ENCODE results near the gene BHLHE41. TPM values are rescaled to one million over a fixed set of nuclear protein-coding genes. Genes with fewer than 3 reads are reported as not detected.

The BHLHE41 gene
- polyA plus RNA-seq, 1 donor from 2014 or later, result not detected

DNA sequence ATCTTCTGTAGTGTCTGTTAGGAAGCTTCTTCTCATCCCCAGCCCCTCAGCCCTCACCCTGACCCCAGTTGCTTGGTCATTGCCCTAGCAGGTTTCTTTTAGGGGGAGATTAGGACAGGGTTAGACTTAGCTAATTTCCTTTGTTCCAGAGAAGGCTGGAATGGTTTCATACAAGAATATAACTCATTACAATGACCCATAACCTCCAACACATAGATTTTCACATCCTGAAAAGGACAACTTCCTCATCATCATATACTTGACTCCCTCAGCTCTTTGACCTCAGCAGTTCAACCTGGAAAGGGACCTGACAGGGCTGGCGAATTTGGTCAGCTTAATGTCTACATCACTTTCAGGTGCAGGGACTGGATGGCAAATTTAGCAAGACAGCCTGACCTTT lies 8.0 kb upstream of the BHLHE41 start:
- no peaks in the 10 kb centered on the region for H3F3A ChIP-seq (ENCODE audit: insufficient read depth, low read length, poor library complexity, severe bottlenecking)
- H3K9me3 ChIP-seq (ENCODE audit: low read length), result no peaks in the 10 kb centered on the region
- peaks cover 28% of the 10 kb centered on the region for H3K27me3 ChIP-seq (ENCODE audit: insufficient read depth, low read depth, low read length)
- H4K20me1 ChIP-seq (ENCODE audit: insufficient read depth), result no peaks in the 10 kb centered on the region
- TF ChIP-seq EZH2 (IDR thresholded peaks at IDR 0.05; ENCODE audit: borderline replicate concordance, insufficient read depth, low read length, poor library complexity, severe bottlenecking) (no peak), MXI1 (conservative IDR thresholded peaks at IDR 0.05; ENCODE audit: poor library complexity, severe bottlenecking) (no peak), EP300 (conservative IDR thresholded peaks at IDR 0.05; ENCODE audit: poor library complexity, severe bottlenecking) (no peak), POLR2AphosphoS5 (IDR thresholded peaks at IDR 0.05) (no peak), RAD21 (conservative IDR thresholded peaks at IDR 0.05) (no peak), SMC3 (conservative IDR thresholded peaks at IDR 0.05; ENCODE audit: poor library complexity) (no peak), TAF1 (IDR thresholded peaks at IDR 0.05; ENCODE audit: low read depth) (no peak)
- TF ChIP-seq, protein P1, sequence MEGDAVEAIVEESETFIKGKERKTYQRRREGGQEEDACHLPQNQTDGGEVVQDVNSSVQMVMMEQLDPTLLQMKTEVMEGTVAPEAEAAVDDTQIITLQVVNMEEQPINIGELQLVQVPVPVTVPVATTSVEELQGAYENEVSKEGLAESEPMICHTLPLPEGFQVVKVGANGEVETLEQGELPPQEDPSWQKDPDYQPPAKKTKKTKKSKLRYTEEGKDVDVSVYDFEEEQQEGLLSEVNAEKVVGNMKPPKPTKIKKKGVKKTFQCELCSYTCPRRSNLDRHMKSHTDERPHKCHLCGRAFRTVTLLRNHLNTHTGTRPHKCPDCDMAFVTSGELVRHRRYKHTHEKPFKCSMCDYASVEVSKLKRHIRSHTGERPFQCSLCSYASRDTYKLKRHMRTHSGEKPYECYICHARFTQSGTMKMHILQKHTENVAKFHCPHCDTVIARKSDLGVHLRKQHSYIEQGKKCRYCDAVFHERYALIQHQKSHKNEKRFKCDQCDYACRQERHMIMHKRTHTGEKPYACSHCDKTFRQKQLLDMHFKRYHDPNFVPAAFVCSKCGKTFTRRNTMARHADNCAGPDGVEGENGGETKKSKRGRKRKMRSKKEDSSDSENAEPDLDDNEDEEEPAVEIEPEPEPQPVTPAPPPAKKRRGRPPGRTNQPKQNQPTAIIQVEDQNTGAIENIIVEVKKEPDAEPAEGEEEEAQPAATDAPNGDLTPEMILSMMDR (IDR thresholded peaks at IDR 0.05; ENCODE audit: poor library complexity, severe bottlenecking), result no peak
- TF ChIP-seq, protein P2, sequence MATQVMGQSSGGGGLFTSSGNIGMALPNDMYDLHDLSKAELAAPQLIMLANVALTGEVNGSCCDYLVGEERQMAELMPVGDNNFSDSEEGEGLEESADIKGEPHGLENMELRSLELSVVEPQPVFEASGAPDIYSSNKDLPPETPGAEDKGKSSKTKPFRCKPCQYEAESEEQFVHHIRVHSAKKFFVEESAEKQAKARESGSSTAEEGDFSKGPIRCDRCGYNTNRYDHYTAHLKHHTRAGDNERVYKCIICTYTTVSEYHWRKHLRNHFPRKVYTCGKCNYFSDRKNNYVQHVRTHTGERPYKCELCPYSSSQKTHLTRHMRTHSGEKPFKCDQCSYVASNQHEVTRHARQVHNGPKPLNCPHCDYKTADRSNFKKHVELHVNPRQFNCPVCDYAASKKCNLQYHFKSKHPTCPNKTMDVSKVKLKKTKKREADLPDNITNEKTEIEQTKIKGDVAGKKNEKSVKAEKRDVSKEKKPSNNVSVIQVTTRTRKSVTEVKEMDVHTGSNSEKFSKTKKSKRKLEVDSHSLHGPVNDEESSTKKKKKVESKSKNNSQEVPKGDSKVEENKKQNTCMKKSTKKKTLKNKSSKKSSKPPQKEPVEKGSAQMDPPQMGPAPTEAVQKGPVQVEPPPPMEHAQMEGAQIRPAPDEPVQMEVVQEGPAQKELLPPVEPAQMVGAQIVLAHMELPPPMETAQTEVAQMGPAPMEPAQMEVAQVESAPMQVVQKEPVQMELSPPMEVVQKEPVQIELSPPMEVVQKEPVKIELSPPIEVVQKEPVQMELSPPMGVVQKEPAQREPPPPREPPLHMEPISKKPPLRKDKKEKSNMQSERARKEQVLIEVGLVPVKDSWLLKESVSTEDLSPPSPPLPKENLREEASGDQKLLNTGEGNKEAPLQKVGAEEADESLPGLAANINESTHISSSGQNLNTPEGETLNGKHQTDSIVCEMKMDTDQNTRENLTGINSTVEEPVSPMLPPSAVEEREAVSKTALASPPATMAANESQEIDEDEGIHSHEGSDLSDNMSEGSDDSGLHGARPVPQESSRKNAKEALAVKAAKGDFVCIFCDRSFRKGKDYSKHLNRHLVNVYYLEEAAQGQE (IDR thresholded peaks at IDR 0.05; ENCODE audit: borderline replicate concordance), result no peak
- H3K27ac ChIP-seq (ENCODE audit: low read length), result no peak overlapping the region
- no peaks in the 10 kb centered on the region for H3K79me2 ChIP-seq (replicated peaks; ENCODE audit: insufficient read depth, low read length)
- H3K36me3 ChIP-seq (ENCODE audit: insufficient read depth, low read length), result no peaks in the 10 kb centered on the region
- no peak overlapping the region for H3K4me3 ChIP-seq (ENCODE audit: low read length)
- no peak overlapping the region for H2AFZ ChIP-seq (ENCODE audit: low read depth, low read length)
- H3K9me2 ChIP-seq (ENCODE audit: insufficient read depth, low read length), result no peaks in the 10 kb centered on the region
- no peak overlapping the region for H3K4me2 ChIP-seq (ENCODE audit: low read length)
- no peak overlapping the region for H3K9ac ChIP-seq (ENCODE audit: low read length)

DNA sequence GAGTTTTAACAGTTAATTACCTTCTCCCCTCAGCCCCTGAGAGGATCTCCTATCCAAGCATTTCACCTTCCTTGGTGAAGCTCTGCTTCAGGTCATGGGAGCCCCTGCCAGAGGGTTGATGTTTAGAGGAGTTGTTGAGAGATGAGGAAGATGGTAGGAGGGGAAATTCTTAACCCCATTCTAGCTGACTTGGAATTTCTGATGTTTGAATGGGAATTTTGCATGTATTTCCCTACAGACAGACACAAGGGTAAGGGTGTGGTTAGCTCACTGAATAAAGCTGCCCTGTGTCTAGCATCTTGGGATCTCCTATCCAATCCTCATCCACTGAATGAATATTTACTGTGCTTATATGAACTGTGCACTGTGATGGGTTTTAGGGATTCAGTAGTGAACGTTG lies 7.1 kb upstream of the BHLHE41 start:
- no peak overlapping the region for H3K4me3 ChIP-seq (ENCODE audit: low read length)
- H3K27me3 ChIP-seq (ENCODE audit: insufficient read depth, low read depth, low read length), result peaks cover 37% of the 10 kb centered on the region
- no peaks in the 10 kb centered on the region for H3K9me3 ChIP-seq (ENCODE audit: low read length)
- H2AFZ ChIP-seq (ENCODE audit: low read depth, low read length), result no peak overlapping the region
- H3K9ac ChIP-seq (ENCODE audit: low read length), result no peak overlapping the region
- no peaks in the 10 kb centered on the region for H3K79me2 ChIP-seq (replicated peaks; ENCODE audit: insufficient read depth, low read length)
- no peak overlapping the region for H3K27ac ChIP-seq (ENCODE audit: low read length)
- no peak overlapping the region for H3K4me2 ChIP-seq (ENCODE audit: low read length)
- H3K36me3 ChIP-seq (ENCODE audit: insufficient read depth, low read length), result no peaks in the 10 kb centered on the region
- no peaks in the 10 kb centered on the region for H3K9me2 ChIP-seq (ENCODE audit: insufficient read depth, low read length)
- H4K20me1 ChIP-seq (ENCODE audit: insufficient read depth), result no peaks in the 10 kb centered on the region
- TF ChIP-seq SMC3 (conservative IDR thresholded peaks at IDR 0.05; ENCODE audit: poor library complexity) (no peak), EZH2 (IDR thresholded peaks at IDR 0.05; ENCODE audit: borderline replicate concordance, insufficient read depth, low read length, poor library complexity, severe bottlenecking) (no peak), EP300 (conservative IDR thresholded peaks at IDR 0.05; ENCODE audit: poor library complexity, severe bottlenecking) (no peak), POLR2AphosphoS5 (IDR thresholded peaks at IDR 0.05) (no peak), MXI1 (conservative IDR thresholded peaks at IDR 0.05; ENCODE audit: poor library complexity, severe bottlenecking) (no peak), RAD21 (conservative IDR thresholded peaks at IDR 0.05) (no peak), TAF1 (IDR thresholded peaks at IDR 0.05; ENCODE audit: low read depth) (no peak)
- TF ChIP-seq, protein P1 (IDR thresholded peaks at IDR 0.05; ENCODE audit: poor library complexity, severe bottlenecking), result no peak
- TF ChIP-seq, protein P2 (IDR thresholded peaks at IDR 0.05; ENCODE audit: borderline replicate concordance), result no peak
- H3F3A ChIP-seq (ENCODE audit: insufficient read depth, low read length, poor library complexity, severe bottlenecking), result no peaks in the 10 kb centered on the region

Data from neural cell (in vitro differentiated cells).